SK-N-SH (cell line): ENCODE results near the gene FKBP2. TPM values are rescaled to one million over a fixed set of nuclear protein-coding genes. Genes with fewer than 3 reads are reported as not detected.

Experiments
- CTCF ChIA-PET: fragments of 300-600, 350-600 bp; formaldehyde crosslinking; extraction: SDS; loops from one replicate; lab custom pipeline; 2021; lab: Yijun Ruan, JAX
- POLR2A ChIA-PET: fragments of 350-600 bp; sonication (Branson Sonifier 250); formaldehyde crosslinking; extraction: SDS; loops from one replicate; lab custom pipeline; 2020; ENCODE audit warnings: antibody characterized with exemption, inconsistent platforms; lab: Yijun Ruan, JAX
- DNase-seq: peaks from one replicate; pipeline ENCODE4 v3.0.0; 2012
- H2AFZ ChIP-seq: fragments of 200-600 bp; sonication (generic); 2 replicates; pipeline ENCODE4 v1.8.1; 2016; ENCODE audit warnings: antibody characterized with exemption, mild to moderate bottlenecking, low read depth
- H3F3A ChIP-seq: fragments of 200-600 bp; sonication (generic); replicated peaks from 2 replicates; pipeline ENCODE3; 2016; ENCODE audit warnings: antibody characterized with exemption, mild to moderate bottlenecking; ENCODE audit not compliant: insufficient read depth
- H3K27ac ChIP-seq, 2 experiments: fragments of 200-500 bp in 1 of 2; fragments of 200-600 bp in 1 of 2; sonication (Bioruptor generic) in 1 of 2; sonication (generic), shearing (Covaris generic) in 1 of 2; 2 replicates each; pipeline versions ENCODE4 v1.5.1 to v1.6.1; 2014 to 2016; ENCODE audit warnings: low read depth in 2 of 2, inconsistent platforms in 1 of 2, low read length in 1 of 2, mild to moderate bottlenecking in 1 of 2, mixed read lengths in 1 of 2
- H3K27me3 ChIP-seq: fragments of 200-600 bp; sonication (generic), shearing (Covaris generic); 2 replicates; pipeline ENCODE4 v1.6.1; 2016; ENCODE audit warnings: mixed run types; ENCODE audit not compliant: insufficient read depth
- H3K36me3 ChIP-seq, 2 experiments: fragments of 200-500 bp in 1 of 2; fragments of 200-600 bp in 1 of 2; sonication (Bioruptor generic) in 1 of 2; sonication (generic) in 1 of 2; replicated peaks in 1 of 2; 2 replicates each; pipeline versions ENCODE3 to v1.5.1; 2014 to 2016; ENCODE audit warnings: low read length in 1 of 2, mild to moderate bottlenecking in 1 of 2; ENCODE audit not compliant: insufficient read depth in 2 of 2, control insufficient read depth in 1 of 2
- H3K4me1 ChIP-seq, 2 experiments: fragments of 200-500 bp in 1 of 2; fragments of 200-600 bp in 1 of 2; sonication (Bioruptor generic) in 1 of 2; sonication (generic), shearing (Covaris generic) in 1 of 2; 2 replicates each; pipeline versions ENCODE4 v1.5.1 to v1.6.1; 2014 to 2016; ENCODE audit warnings: low read depth in 1 of 2, low read length in 1 of 2, mixed run types in 1 of 2; ENCODE audit not compliant: insufficient read depth in 2 of 2, control insufficient read depth in 1 of 2
- H3K4me2 ChIP-seq: fragments of 200-600 bp; sonication (generic), shearing (Covaris generic); 2 replicates; pipeline ENCODE4 v1.6.1; 2017; ENCODE audit warnings: mixed run types
- H3K4me3 ChIP-seq, 2 experiments: fragments of 200-500 bp in 1 of 2; fragments of 200-600 bp in 1 of 2; sonication (Bioruptor generic) in 1 of 2; sonication (generic), shearing (Covaris generic) in 1 of 2; 2 replicates each; pipeline versions ENCODE4 v1.5.1 to v1.8.1; 2014 to 2016; ENCODE audit warnings: low read depth in 2 of 2, inconsistent platforms in 1 of 2, low read length in 1 of 2, mild to moderate bottlenecking in 1 of 2, mixed read lengths in 1 of 2, moderate library complexity in 1 of 2
- H3K79me2 ChIP-seq: fragments of 200-600 bp; sonication (generic); 2 replicates; pipeline ENCODE4 v1.8.1; 2017; ENCODE audit warnings: mild to moderate bottlenecking; ENCODE audit not compliant: insufficient read depth
- H3K9ac ChIP-seq: fragments of 200-600 bp; sonication (generic); 2 replicates; pipeline ENCODE4 v1.6.1; 2017; ENCODE audit warnings: mixed run types
- H3K9me2 ChIP-seq: fragments of 200-600 bp; sonication (generic); 2 replicates; pipeline ENCODE4 v1.6.1; 2017; ENCODE audit warnings: mixed run types
- H3K9me3 ChIP-seq: fragments of 200-600 bp; sonication (generic); 2 replicates; pipeline ENCODE4 v1.6.1; 2017; ENCODE audit warnings: mixed run types, mild to moderate bottlenecking, moderate library complexity
- H4K20me1 ChIP-seq: fragments of 200-600 bp; sonication (generic); 2 replicates; pipeline ENCODE4 v1.6.1; 2017; ENCODE audit warnings: mild to moderate bottlenecking, mixed run types; ENCODE audit not compliant: insufficient read depth
- ELF1 ChIP-seq: IDR thresholded peaks from 2 replicates; pipeline ENCODE4 v1.4.0; 2012
- EP300 ChIP-seq, 2 experiments: IDR thresholded peaks; 2 replicates each; pipeline versions ENCODE4 v1.4.0 to v1.6.1; 2012; ENCODE audit warnings: borderline replicate concordance in 1 of 2, low read depth in 1 of 2, low read length in 1 of 2
- EZH2phosphoT487 ChIP-seq: fragments of 200-600 bp; sonication (generic); IDR thresholded peaks from 2 replicates; pipeline ENCODE4 v1.6.1; 2017; ENCODE audit warnings: low read depth, mixed run types, mild to moderate bottlenecking, antibody characterized with exemption, moderate library complexity, borderline replicate concordance
- FOXM1 ChIP-seq: IDR thresholded peaks from 2 replicates; pipeline ENCODE4 v1.4.0; 2012; ENCODE audit warnings: low read depth, mild to moderate bottlenecking
- GABPA ChIP-seq: IDR thresholded peaks from 2 replicates; pipeline ENCODE4 v1.4.0; 2012; ENCODE audit warnings: low read depth, mild to moderate bottlenecking
- GATA2 ChIP-seq: sonication (generic); formaldehyde crosslinking; IDR thresholded peaks from 2 replicates; pipeline ENCODE4 v1.5.0; 2020; ENCODE audit warnings: mild to moderate bottlenecking, missing genetic modification reagents
- JUND ChIP-seq: IDR thresholded peaks from 2 replicates; pipeline ENCODE4 v1.4.0; 2012
- MEF2A ChIP-seq: IDR thresholded peaks from 2 replicates; pipeline ENCODE4 v1.4.0; 2012; ENCODE audit warnings: low read depth, borderline replicate concordance
- NFIC ChIP-seq: IDR thresholded peaks from 2 replicates; pipeline ENCODE4 v1.4.0; 2012; ENCODE audit warnings: borderline replicate concordance
- POLR2AphosphoS5 ChIP-seq: IDR thresholded peaks from 2 replicates; pipeline ENCODE4 v1.6.1; 2012; ENCODE audit warnings: low read depth, low read length
- SMC3 ChIP-seq: IDR thresholded peaks from 2 replicates; pipeline ENCODE4 v1.6.1; 2012; ENCODE audit warnings: low read depth, low read length, improper control_type of control experiment
- TAF1 ChIP-seq: IDR thresholded peaks from 2 replicates; pipeline ENCODE4 v1.6.1; 2012; ENCODE audit warnings: low read depth, mild to moderate bottlenecking, low read length, moderate library complexity, borderline replicate concordance
- TCF12 ChIP-seq: IDR thresholded peaks from 2 replicates; pipeline ENCODE4 v1.4.0; 2012
- TEAD4 ChIP-seq: IDR thresholded peaks from 2 replicates; pipeline ENCODE4 v1.4.0; 2012; ENCODE audit warnings: mild to moderate bottlenecking, borderline replicate concordance; ENCODE audit not compliant: insufficient read depth
- WGBS: methylation state at CpG from one replicate; pipeline ENCODE4 v1.1.6; 2017; ENCODE audit warnings: low lambda C conversion rate; 5-methylcytosine and 5-hydroxymethylcytosine counted together
- polyA plus RNA-seq, 3 experiments: library from polyadenylated mRNA; depleted of rRNA; stranded (reverse); fragments of >200 nt; gene quantifications; 2 replicates each; pipeline ENCODE4 v1.2.3, GENCODE V29; 2012
- TF ChIP-seq, protein P1 (sequence below): IDR thresholded peaks from 2 replicates; pipeline ENCODE4; 2012
- TF ChIP-seq, protein P2 (sequence below): fragments of 150-350 bp; IDR thresholded peaks from 2 replicates; pipeline ENCODE4 v1.6.1; 2017; ENCODE audit warnings: antibody characterized with exemption, low read length, low read depth, borderline replicate concordance
- TF ChIP-seq, protein P3 (sequence below): IDR thresholded peaks from 2 replicates; pipeline ENCODE4 v1.4.0; 2012; ENCODE audit warnings: low read depth, borderline replicate concordance
- TF ChIP-seq, protein P4 (sequence below): fragments of 150-350 bp; IDR thresholded peaks from 2 replicates; pipeline ENCODE4 v1.6.1; 2016; ENCODE audit warnings: mild to moderate bottlenecking, low read depth, low read length
- TF ChIP-seq, protein P5 (sequence below): IDR thresholded peaks from 2 replicates; pipeline ENCODE4 v1.6.1; 2012; ENCODE audit warnings: mild to moderate bottlenecking, low read depth, low read length, moderate library complexity
- TF ChIP-seq, protein P6 (sequence below): IDR thresholded peaks from 2 replicates; pipeline ENCODE4 v1.4.0; 2012; ENCODE audit warnings: low read depth
- TF ChIP-seq, protein P7 (sequence below): fragments of 200-600 bp; sonication (generic); IDR thresholded peaks from 2 replicates; pipeline ENCODE4 v1.6.1; 2017; ENCODE audit warnings: antibody characterized with exemption, mild to moderate bottlenecking, moderate library complexity

Gene FKBP2
- polyA plus RNA-seq (2012; rRNA removed): 84.8 and 127 TPM in 2 replicates
- polyA plus RNA-seq (2012; cell fraction: cytosol; rRNA removed): 87.0 and 100 TPM in 2 replicates
- polyA plus RNA-seq (2012; cell fraction: nucleus; rRNA removed): 96.5 and 148 TPM in 2 replicates

DNA sequence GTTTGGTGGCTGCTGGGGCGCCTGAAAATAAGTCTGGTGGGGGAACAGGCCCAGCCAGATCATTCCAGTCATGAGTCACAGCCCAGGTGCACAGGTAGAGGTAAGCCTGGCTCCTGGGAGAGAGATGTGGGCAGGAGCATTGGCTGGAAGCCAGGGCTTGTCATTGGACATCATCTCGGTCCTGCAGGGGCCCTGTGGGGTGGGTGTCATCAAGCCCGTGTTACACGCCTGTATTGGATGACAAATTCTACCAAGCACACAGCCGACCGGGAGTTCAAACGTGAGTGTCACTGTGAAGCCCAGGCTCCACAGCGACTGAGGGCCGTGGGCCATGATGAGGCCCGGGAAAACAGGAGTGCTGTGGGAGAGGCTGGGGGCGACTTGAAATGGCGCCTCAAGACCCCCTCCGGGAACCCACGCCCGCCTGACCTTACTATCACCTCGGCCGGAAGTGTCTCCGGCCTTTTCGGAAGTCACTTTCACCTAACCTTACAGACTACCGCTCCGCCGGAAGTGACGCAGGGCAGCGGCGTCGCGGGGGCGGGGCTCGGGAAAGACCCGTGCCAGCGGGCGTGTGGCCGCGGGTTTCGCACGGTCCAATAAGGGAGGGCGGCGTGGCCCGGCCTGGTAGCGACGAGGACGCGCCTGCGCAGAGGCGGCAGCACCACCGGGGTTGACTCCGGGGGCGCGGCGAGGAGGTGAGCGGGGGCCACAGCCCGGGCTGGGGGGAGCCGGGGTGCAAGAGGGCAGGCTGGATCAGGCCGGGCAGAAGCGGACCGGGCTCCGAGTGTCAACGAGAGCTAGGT is at the start of gene FKBP2:
Gene FKBP2 (plus strand): TSS at position 661 of the 806 bp plus-strand sequence. CDS start 1,293 bp downstream, outside the sequence.
- H3K79me2 ChIP-seq: peaks cover 43% of the 10 kb centered on the region
- peak within 1 kb of the TSS; percentile 63; the same call in 1 of the 2 replicates for H2AFZ ChIP-seq
- peak within 1 kb of the TSS; percentile 84 for H3K9ac ChIP-seq
- peaks cover 10 to 32% of the 10 kb centered on the region in 2 experiments for H3K36me3 ChIP-seq
- H3K9me3 ChIP-seq: no peaks in the 10 kb centered on the region
- no peaks in the 10 kb centered on the region for H3K27me3 ChIP-seq
- peaks cover 28% of the 10 kb centered on the region for H3F3A ChIP-seq
- H3K27ac ChIP-seq: peak within 1 kb of the TSS; percentile 94 to 98
- DNase-seq: peak; percentile 97
- peak within 1 kb of the TSS; percentile 78 to 92 for H3K4me3 ChIP-seq
- POLR2A ChIA-PET: interaction anchor here (0.6 to 12.4 kb wide), 10 partner anchors 8 to 151 kb away, joined by 3 to 112 read pairs (median 4); partner anchors contain the start of genes DNAJC4, ESRRA, NUDT22 and TRPT1
- WGBS: under 1% methylated on average over 40 of the region's 58 CpGs
- CTCF ChIA-PET: interaction anchor here (0.6 to 3.3 kb wide), 3 partner anchors 11 to 88 kb away, joined by 3 to 17 read pairs (median 3); partner anchors contain the start of gene PLCB3
- H3K4me2 ChIP-seq: peak within 1 kb of the TSS; percentile 98
- peaks cover 15 to 41% of the 10 kb centered on the region in 2 experiments; a peak in 2 of 4 replicates for H3K4me1 ChIP-seq
- no peaks in the 10 kb centered on the region for H4K20me1 ChIP-seq
- no peaks in the 10 kb centered on the region for H3K9me2 ChIP-seq
- TF ChIP-seq, protein P1, sequence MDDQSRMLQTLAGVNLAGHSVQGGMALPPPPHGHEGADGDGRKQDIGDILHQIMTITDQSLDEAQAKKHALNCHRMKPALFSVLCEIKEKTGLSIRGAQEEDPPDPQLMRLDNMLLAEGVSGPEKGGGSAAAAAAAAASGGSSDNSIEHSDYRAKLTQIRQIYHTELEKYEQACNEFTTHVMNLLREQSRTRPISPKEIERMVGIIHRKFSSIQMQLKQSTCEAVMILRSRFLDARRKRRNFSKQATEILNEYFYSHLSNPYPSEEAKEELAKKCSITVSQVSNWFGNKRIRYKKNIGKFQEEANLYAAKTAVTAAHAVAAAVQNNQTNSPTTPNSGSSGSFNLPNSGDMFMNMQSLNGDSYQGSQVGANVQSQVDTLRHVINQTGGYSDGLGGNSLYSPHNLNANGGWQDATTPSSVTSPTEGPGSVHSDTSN: no peak; the same call in 1 of the 2 replicates
- TF ChIP-seq SMC3 (no peak), MEF2A (no peak), FOXM1 (peak; percentile 84), NFIC (peak; percentile 36), GATA2 (CRISPR knock-in tag) (no peak), TEAD4 (no peak), TAF1 (peak; percentile 91; the same call in 1 of the 2 replicates), POLR2AphosphoS5 (peak; percentile 86), JUND (peak; percentile 19; the same call in 1 of the 2 replicates), TCF12 (no peak), EP300 (IDR thresholded peaks at IDR 0.05; ENCODE audit: borderline replicate concordance in 1 of 2, low read depth in 1 of 2, low read length in 1 of 2) (no peak), ELF1 (peak; percentile 74), GABPA (peak; percentile 89), EZH2phosphoT487 (no peak)
- TF ChIP-seq, protein P2, sequence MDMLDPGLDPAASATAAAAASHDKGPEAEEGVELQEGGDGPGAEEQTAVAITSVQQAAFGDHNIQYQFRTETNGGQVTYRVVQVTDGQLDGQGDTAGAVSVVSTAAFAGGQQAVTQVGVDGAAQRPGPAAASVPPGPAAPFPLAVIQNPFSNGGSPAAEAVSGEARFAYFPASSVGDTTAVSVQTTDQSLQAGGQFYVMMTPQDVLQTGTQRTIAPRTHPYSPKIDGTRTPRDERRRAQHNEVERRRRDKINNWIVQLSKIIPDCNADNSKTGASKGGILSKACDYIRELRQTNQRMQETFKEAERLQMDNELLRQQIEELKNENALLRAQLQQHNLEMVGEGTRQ: no peak
- TF ChIP-seq, protein P3, sequence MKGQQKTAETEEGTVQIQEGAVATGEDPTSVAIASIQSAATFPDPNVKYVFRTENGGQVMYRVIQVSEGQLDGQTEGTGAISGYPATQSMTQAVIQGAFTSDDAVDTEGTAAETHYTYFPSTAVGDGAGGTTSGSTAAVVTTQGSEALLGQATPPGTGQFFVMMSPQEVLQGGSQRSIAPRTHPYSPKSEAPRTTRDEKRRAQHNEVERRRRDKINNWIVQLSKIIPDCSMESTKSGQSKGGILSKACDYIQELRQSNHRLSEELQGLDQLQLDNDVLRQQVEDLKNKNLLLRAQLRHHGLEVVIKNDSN: no peak
- TF ChIP-seq, protein P4, sequence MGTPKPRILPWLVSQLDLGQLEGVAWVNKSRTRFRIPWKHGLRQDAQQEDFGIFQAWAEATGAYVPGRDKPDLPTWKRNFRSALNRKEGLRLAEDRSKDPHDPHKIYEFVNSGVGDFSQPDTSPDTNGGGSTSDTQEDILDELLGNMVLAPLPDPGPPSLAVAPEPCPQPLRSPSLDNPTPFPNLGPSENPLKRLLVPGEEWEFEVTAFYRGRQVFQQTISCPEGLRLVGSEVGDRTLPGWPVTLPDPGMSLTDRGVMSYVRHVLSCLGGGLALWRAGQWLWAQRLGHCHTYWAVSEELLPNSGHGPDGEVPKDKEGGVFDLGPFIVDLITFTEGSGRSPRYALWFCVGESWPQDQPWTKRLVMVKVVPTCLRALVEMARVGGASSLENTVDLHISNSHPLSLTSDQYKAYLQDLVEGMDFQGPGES: no peak
- TF ChIP-seq, protein P5, sequence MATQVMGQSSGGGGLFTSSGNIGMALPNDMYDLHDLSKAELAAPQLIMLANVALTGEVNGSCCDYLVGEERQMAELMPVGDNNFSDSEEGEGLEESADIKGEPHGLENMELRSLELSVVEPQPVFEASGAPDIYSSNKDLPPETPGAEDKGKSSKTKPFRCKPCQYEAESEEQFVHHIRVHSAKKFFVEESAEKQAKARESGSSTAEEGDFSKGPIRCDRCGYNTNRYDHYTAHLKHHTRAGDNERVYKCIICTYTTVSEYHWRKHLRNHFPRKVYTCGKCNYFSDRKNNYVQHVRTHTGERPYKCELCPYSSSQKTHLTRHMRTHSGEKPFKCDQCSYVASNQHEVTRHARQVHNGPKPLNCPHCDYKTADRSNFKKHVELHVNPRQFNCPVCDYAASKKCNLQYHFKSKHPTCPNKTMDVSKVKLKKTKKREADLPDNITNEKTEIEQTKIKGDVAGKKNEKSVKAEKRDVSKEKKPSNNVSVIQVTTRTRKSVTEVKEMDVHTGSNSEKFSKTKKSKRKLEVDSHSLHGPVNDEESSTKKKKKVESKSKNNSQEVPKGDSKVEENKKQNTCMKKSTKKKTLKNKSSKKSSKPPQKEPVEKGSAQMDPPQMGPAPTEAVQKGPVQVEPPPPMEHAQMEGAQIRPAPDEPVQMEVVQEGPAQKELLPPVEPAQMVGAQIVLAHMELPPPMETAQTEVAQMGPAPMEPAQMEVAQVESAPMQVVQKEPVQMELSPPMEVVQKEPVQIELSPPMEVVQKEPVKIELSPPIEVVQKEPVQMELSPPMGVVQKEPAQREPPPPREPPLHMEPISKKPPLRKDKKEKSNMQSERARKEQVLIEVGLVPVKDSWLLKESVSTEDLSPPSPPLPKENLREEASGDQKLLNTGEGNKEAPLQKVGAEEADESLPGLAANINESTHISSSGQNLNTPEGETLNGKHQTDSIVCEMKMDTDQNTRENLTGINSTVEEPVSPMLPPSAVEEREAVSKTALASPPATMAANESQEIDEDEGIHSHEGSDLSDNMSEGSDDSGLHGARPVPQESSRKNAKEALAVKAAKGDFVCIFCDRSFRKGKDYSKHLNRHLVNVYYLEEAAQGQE: 0 out of 2 replicates have a peak, but pooled peaks have one; percentile 16
- TF ChIP-seq, protein P6, sequence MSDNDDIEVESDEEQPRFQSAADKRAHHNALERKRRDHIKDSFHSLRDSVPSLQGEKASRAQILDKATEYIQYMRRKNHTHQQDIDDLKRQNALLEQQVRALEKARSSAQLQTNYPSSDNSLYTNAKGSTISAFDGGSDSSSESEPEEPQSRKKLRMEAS: no peak; the same call in none of the 2 replicates
- TF ChIP-seq, protein P7, sequence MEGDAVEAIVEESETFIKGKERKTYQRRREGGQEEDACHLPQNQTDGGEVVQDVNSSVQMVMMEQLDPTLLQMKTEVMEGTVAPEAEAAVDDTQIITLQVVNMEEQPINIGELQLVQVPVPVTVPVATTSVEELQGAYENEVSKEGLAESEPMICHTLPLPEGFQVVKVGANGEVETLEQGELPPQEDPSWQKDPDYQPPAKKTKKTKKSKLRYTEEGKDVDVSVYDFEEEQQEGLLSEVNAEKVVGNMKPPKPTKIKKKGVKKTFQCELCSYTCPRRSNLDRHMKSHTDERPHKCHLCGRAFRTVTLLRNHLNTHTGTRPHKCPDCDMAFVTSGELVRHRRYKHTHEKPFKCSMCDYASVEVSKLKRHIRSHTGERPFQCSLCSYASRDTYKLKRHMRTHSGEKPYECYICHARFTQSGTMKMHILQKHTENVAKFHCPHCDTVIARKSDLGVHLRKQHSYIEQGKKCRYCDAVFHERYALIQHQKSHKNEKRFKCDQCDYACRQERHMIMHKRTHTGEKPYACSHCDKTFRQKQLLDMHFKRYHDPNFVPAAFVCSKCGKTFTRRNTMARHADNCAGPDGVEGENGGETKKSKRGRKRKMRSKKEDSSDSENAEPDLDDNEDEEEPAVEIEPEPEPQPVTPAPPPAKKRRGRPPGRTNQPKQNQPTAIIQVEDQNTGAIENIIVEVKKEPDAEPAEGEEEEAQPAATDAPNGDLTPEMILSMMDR: no peak
